Measurements from ENCODE around the gene WASL.
"Not testable (repeated sequence)": the region's sequence is repeated elsewhere in the genome, so short reads cannot be mapped to it uniquely, and the experiment has no call there.

Gene WASL

GRCh38 chr7:123735539-123735938, 13.3 kb downstream of the WASL start:
- DNase-seq (ENCODE audit: low read depth in 3 of 3, low spot score in 1 of 3) = no peak

GRCh38 chr7:123734498-123734897, 14.3 kb downstream of the WASL start:
- DNase-seq (ENCODE audit: low read depth in 3 of 3, low spot score in 1 of 3) = no peak

- no peak for DNase-seq (ENCODE audit: low read depth in 3 of 3, low spot score in 1 of 3)
These were observed 16.3 kb downstream of the WASL start for GRCh38 chr7:123732413-123733091.

- DNase-seq (ENCODE audit: low read depth in 3 of 3, low spot score in 1 of 3) = no peak
These were observed 19.6 kb downstream of the WASL start for GRCh38 chr7:123729218-123729578.

DNA sequence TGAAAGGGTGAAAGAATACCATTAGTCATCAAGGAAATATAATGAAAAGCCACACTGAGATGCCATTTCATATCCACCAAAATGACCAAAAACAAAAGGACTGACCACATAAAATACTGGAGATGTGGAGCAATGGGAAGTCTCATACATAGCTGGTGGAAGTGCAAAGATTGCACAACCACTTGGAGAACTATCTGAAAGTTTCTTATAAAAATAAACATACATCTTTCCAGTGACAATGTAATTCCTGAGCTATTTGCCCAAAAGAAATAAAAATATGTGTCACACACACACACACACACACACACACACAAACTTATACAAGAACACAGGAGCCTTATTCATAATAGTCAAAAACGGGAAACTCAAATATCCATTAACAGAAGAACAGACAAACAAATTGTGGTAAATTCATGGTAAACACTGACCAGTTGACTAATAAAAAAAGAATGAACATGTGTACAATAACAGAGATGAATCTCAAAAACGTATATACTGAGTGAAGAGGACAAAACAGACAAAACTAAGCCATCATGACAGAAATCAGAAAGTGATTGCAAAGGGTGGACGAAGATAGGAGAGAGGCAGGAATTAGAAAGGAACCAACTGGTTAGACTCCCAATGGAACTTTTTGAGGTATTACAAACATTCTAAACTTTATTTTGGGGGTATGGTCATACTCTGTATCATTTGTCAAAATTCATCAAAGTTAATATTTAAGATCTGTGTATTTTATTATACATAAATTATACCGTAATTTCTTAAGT, 21.5 kb downstream of the WASL start:
- no peak for DNase-seq (ENCODE audit: low read depth in 3 of 3, low spot score in 1 of 3)

DNA sequence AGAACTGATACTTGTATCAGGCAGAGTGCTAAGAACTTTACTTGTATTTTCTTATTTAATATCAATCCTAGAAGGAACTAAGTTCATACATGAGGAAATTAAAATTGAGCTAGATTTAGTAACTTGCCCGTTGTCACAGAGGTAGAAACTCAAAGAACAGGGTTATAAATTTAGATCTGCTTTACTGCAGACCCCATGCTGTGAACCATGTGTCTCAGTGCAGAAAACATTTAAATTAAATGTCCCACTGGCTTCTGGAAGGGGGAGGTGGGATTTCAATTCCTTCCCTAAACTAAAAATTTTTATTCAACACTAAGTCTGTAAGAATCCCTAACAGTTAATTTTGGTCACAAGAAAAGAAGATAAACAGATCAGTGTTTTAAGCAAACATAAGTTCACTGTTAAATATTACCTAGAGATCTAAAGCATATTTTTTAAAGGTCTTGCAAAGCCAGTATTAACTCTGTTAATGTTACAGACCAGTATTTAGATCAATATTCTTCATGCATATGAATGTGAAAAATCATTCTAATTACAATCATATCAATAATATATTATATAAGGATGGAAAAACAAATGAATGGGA, 23.1 kb downstream of the WASL start:
- DNase-seq (ENCODE audit: low read depth in 3 of 3, low spot score in 1 of 3) = no peak

- DNase-seq (ENCODE audit: low read depth in 3 of 3, low spot score in 1 of 3) = no peak
These were observed 24.0 kb downstream of the WASL start for GRCh38 chr7:123724817-123725253.

GRCh38 chr7:123723913-123724312, 24.9 kb downstream of the WASL start:
- DNase-seq (ENCODE audit: low read depth in 3 of 3, low spot score in 1 of 3) = no peak

DNA sequence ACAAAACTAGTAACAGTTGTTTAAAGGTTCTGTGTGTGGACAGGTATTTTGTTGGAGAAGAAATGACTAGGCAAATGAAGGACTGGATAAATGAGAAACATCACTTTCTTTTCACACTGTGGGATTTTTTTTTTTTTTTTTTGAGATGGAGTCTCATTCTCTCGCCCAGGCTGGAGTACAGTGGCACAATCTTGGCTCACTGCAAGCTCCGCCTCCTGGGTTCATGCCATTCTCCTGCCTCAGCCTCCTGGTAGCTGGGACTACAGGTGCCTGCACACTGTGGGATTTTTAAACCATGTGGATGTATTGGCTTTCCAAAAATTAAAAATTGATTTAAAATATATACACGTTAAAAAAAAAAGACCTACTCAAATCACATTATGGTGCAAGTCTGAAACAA, 28.3 kb downstream of the WASL start:
- not testable (repeated sequence) for DNase-seq (ENCODE audit: low read depth in 3 of 3, low spot score in 1 of 3)

- no peak for DNase-seq (ENCODE audit: low read depth in 3 of 3, low spot score in 1 of 3)
These were observed 29.5 kb downstream of the WASL start for GRCh38 chr7:123719197-123719721.

DNA sequence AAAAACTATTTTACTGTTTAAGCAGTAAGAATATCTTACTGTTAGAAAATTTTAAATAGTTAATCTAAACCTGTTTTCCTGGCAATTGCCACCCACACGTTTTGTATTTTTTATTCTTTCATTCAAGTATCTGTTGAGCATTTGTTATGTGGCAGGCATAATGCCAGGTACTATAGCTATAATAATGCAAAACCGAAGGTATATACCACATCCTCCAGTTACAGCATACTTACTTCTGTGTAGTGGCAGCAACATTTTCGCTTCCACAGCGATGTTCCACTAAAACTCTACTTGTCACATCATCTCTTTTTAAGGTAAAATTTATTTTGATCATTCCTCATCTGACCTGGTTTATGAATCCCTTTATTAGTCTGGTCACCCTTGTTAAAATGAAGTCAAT, 30.0 kb downstream of the WASL start:
- DNase-seq (ENCODE audit: low read depth in 3 of 3, low spot score in 1 of 3) = no peak

- DNase-seq (ENCODE audit: low read depth in 3 of 3, low spot score in 1 of 3) = no peak
These were observed 31.1 kb downstream of the WASL start for GRCh38 chr7:123717689-123718088.

- no peak for DNase-seq (ENCODE audit: low read depth in 3 of 3, low spot score in 1 of 3)
These were observed 31.9 kb downstream of the WASL start for GRCh38 chr7:123716877-123717276.

DNA sequence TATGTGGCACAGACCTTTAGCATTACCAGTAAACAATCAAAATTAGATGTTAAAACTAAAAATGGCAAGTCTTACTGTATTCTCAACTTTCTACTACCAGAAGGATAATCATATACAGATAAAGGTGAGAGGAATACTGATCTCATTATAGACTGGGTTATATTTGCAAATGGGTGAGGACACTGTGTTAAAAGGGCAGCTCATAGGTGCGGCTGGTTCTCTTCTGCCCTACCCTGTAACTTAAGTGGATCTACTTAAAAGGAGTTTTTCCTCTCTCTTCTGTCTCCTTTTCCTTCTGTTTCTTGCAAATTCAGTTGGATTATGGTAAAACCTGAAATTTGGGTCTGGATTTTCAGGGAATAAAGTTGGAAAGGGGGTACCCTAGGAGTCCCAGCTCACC, 33.0 kb downstream of the WASL start:
- DNase-seq (ENCODE audit: low read depth in 3 of 3, low spot score in 1 of 3) = no peak

DNA sequence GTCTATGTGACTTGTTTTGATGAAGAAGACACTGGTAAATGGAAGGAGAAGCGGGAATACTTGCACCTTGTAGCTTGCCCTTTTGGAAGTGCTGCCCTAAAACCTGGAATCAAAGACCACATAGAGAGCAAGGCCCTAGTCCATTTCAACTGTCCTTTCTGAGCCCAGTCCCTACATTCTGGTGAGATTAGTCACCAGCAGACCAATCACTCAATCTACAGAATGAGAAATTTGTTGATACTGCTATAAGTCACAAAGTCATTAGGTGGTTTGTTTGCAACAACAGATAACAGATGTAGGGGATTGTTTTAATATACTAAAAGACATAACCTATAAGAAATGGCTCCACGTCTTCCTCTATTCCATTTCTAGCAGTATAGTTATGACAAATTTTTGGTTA, 33.6 kb downstream of the WASL start:
- DNase-seq (ENCODE audit: low read depth in 3 of 3, low spot score in 1 of 3) = no peak

DNA sequence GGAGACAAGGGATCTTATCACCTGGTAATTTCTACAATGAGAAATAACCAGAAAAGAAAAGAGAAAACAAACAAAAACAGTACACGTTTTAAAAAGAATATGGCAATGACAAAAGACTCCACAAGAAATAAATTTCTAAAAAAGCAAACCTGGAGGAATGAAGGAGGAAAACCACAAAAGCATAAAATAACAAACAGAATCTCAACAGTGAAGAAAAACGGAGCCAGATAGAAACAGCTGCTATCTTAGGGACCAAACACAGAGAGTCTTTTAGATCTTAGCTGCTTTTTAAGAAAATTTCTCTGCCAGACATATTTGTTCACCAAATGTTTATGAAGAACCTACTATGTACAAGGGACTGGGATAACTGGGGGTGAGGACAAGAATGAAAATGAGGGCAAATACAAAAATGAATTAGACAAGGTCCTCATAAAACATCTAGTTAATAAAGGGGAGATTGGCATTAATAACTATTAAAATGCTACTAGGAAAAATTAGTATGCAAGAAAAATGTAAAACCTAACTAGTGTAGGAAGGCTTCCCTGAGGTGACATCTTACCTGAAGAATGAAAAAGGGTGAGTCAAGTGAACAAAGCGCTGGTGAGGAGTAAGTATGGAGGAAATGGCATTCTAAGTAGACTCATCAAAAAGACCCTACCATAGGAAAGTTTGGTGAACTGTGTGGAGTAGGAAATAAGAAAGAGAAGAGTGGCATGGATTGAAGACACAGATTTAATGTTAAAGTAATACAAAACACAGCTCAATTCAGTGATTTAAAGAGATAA, 34.3 kb downstream of the WASL start:
- DNase-seq (ENCODE audit: low read depth in 3 of 3, low spot score in 1 of 3) = no peak

- DNase-seq (ENCODE audit: low read depth in 3 of 3, low spot score in 1 of 3) = no peak
These were observed 36.2 kb downstream of the WASL start for GRCh38 chr7:123712619-123713018.

DNA sequence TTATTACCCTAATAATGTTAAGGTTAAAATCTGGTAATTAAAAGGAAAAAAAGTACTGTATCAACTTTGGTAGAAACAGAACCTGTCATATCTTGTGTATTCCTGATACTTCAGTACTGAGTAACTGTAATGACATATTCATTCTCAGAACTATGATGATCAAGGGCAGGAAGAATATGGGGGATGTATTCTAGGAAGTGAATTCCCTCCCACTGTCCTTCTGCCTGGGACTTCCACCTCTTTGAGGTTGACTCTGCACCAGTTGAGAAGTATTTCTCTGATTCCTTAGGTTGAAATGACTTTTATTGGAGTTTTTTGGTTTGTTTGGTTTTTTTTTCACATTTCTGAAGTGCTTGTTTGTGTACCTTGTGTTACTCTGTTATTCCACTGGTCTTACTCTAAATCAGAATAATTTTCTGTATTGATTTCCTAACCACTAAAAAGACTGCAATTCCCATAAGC, 36.9 kb downstream of the WASL start:
- DNase-seq (ENCODE audit: low read depth in 3 of 3, low spot score in 1 of 3) = no peak

GRCh38 chr7:123710683-123711082, 38.1 kb downstream of the WASL start:
- no peak for DNase-seq (ENCODE audit: low read depth in 3 of 3, low spot score in 1 of 3)

GRCh38 chr7:123709525-123709924, 39.3 kb downstream of the WASL start:
- no peak for DNase-seq (ENCODE audit: low read depth in 3 of 3, low spot score in 1 of 3)

DNA sequence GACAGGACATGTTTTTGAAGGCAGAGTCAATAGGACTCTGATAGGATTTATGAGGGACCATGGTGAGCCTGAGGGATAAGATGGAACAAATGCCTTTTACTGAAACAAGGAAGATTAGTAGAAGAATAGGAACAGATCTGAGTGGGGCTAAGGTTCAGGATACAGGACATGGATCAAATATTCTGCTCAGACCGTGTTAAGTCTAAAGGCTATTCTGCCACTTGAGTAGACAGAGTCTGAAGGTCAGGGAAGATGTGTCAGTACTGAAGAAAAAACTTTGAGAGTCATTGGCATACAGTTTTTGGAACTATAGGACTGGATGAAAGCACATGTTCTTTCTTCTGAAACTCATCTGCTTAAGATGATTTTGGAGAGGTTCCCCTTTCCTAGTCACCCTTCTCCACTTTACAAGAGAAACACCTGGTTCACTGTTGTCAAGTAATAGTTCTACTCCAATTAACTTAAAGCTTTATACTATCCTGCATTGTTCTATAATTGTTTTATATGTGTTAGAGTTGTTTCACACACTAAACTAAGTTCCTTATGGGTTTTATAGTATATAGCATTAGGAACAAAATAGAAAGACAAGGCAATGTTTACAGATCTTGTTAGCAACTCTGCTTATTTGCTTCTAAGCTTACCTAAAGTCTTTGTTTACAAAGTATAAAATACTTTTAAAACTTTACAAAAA, 43.4 kb downstream of the WASL start:
- no peak for DNase-seq (ENCODE audit: low read depth in 3 of 3, low spot score in 1 of 3)

All from stimulated activated CD4-positive, alpha-beta T cell treated with anti-CD3 and anti-CD28 coated beads, TNF-alpha, amount 100 ng/mL, for 1 hour (primary cell).